Endothelial cell of umbilical vein (primary cell): ENCODE measurements around the gene FAM168B. TPM values are rescaled to one million over a fixed set of nuclear protein-coding genes. Genes with fewer than 3 reads are reported as not detected.
A peak's percentile ranks its signal among the peaks of the same experiment; 100 is the strongest.

ENCODE experiments used
- BruUV-seq: library from RNA; stranded (reverse); fragments of 400-500 nt; replicated peaks from 2 replicates; lab custom pipeline; 2021; lab: Mats Ljungman, UMichigan
- CTCF ChIA-PET: fragments of 300-600, 350-600 bp; sonication (Branson Sonifier 250); formaldehyde crosslinking; loops from one replicate; lab custom pipeline; 2021; ENCODE audit warnings: antibody characterized with exemption, inconsistent platforms; lab: Charles Lee
- POLR2A ChIA-PET: fragments of 300-600, 350-600 bp; sonication (Branson Sonifier 250); formaldehyde crosslinking; loops from one replicate; lab custom pipeline; 2021; ENCODE audit warnings: antibody characterized with exemption, inconsistent platforms; lab: Charles Lee
- DNase-seq: peaks from one replicate; pipeline ENCODE4 v3.0.0-alpha.2; 2011; ENCODE audit warnings: low read depth, low spot score
- FAIRE-seq: peaks from 2 replicates; lab custom pipeline; 2011; peaks lifted over from hg19 to GRCh38; lab: Jason Lieb, UNC
- H2AFZ ChIP-seq: 2 replicates; pipeline ENCODE4 v1.6.0; 2012; ENCODE audit warnings: low read depth, low read length, control low read depth, inconsistent platforms
- H3K27ac ChIP-seq: 2 replicates; pipeline ENCODE4 v1.5.1; 2011; ENCODE audit warnings: low read depth, mild to moderate bottlenecking, control low read depth, low read length, moderate library complexity; ENCODE audit not compliant: insufficient read depth
- H3K27me3 ChIP-seq, 2 experiments: 2 replicates each; pipeline versions ENCODE4 v1.6.0 to v1.6.1; 2011; ENCODE audit warnings: low read length in 2 of 2, mixed read lengths in 1 of 2; ENCODE audit not compliant: control insufficient read depth in 2 of 2, insufficient read depth in 2 of 2
- H3K36me3 ChIP-seq, 2 experiments: 2 replicates in 1 of 2; 3 replicates in 1 of 2; pipeline ENCODE4 v1.5.1; 2011; ENCODE audit warnings: low read length in 2 of 2, mild to moderate bottlenecking in 1 of 2, moderate library complexity in 1 of 2; ENCODE audit not compliant: control insufficient read depth in 2 of 2, insufficient read depth in 2 of 2; ENCODE audit errors: extremely low read depth in 1 of 2
- H3K4me1 ChIP-seq: 3 replicates; pipeline ENCODE4 v1.5.1; 2011; ENCODE audit warnings: mild to moderate bottlenecking, low read length; ENCODE audit not compliant: control insufficient read depth, insufficient read depth; ENCODE audit errors: extremely low read depth
- H3K4me2 ChIP-seq: 2 replicates; pipeline ENCODE4 v1.6.1; 2011; ENCODE audit warnings: low read length, control low read depth, mixed read lengths; ENCODE audit not compliant: insufficient read depth
- H3K4me3 ChIP-seq, 3 experiments: fragments of 200-600 bp in 1 of 3; sonication (generic), shearing (Covaris generic) in 1 of 3; replicated peaks in 1 of 3; 2 replicates each; pipeline ENCODE4 v1.5.1; 2011 to 2016; ENCODE audit warnings: control low read depth in 3 of 3, low read length in 3 of 3, mild to moderate bottlenecking in 2 of 3, inconsistent platforms in 1 of 3, low read depth in 1 of 3, moderate library complexity in 1 of 3; ENCODE audit not compliant: insufficient read depth in 1 of 3
- H3K79me2 ChIP-seq: 2 replicates; pipeline ENCODE4 v1.6.0; 2012; ENCODE audit warnings: low read length, inconsistent platforms; ENCODE audit not compliant: control insufficient read depth, insufficient read depth
- H3K9ac ChIP-seq: replicated peaks from 2 replicates; pipeline ENCODE3; 2011; ENCODE audit warnings: low read length, control low read depth; ENCODE audit not compliant: insufficient read depth; ENCODE audit errors: extremely low read depth
- H3K9me1 ChIP-seq: replicated peaks from 3 replicates; pipeline ENCODE4 v1.6.0; 2011; ENCODE audit warnings: mild to moderate bottlenecking, low read length; ENCODE audit not compliant: control insufficient read depth, insufficient read depth; ENCODE audit errors: extremely low read depth
- H3K9me3 ChIP-seq: replicated peaks from 2 replicates; pipeline ENCODE4 v1.5.1; 2012; ENCODE audit warnings: low read length, inconsistent platforms; ENCODE audit not compliant: control insufficient read depth, insufficient read depth
- H4K20me1 ChIP-seq: replicated peaks from 2 replicates; pipeline ENCODE3; 2011; ENCODE audit warnings: mild to moderate bottlenecking, low read length; ENCODE audit not compliant: control insufficient read depth, insufficient read depth; ENCODE audit errors: extremely low read depth
- CTCF ChIP-seq, 2 donors: IDR thresholded peaks; 1 replicate in 1 of 2; 2 replicates in 1 of 2; pipeline ENCODE4 v1.5.1; 2011; ENCODE audit warnings: low read length in 2 of 2, mild to moderate bottlenecking in 2 of 2, moderate library complexity in 2 of 2, control low read depth in 1 of 2, inconsistent platforms in 1 of 2, low read depth in 1 of 2; ENCODE audit not compliant: insufficient read depth in 1 of 2; ENCODE audit errors: extremely low read depth in 1 of 2
- EZH2 ChIP-seq: IDR thresholded peaks from 2 replicates; pipeline ENCODE4 v1.6.1; 2012; ENCODE audit warnings: borderline replicate concordance, low read depth, mild to moderate bottlenecking, moderate library complexity, low read length, inconsistent platforms; ENCODE audit not compliant: severe bottlenecking
- FOS ChIP-seq: IDR thresholded peaks from 2 replicates; pipeline ENCODE4 v1.6.1; 2011; ENCODE audit warnings: mild to moderate bottlenecking, low read length, moderate library complexity, borderline replicate concordance; ENCODE audit not compliant: insufficient read depth
- GATA2 ChIP-seq: IDR thresholded peaks from 2 replicates; pipeline ENCODE4 v1.7.0; 2011; ENCODE audit warnings: low read depth, mild to moderate bottlenecking, moderate library complexity, mixed read lengths, low read length; ENCODE audit not compliant: insufficient read length, insufficient read depth
- JUN ChIP-seq: IDR thresholded peaks from 2 replicates; pipeline ENCODE4 v1.6.1; 2011; ENCODE audit warnings: borderline replicate concordance, low read depth; ENCODE audit not compliant: insufficient read length, insufficient read depth
- MAX ChIP-seq: IDR thresholded peaks from 2 replicates; pipeline ENCODE4 v1.6.1; 2011; ENCODE audit not compliant: insufficient read depth, insufficient read length
- MYC ChIP-seq: IDR thresholded peaks from one replicate; pipeline ENCODE4 v1.6.1; 2011; ENCODE audit warnings: mild to moderate bottlenecking, low read depth, low read length
- POLR2A ChIP-seq: IDR thresholded peaks from 2 replicates; pipeline ENCODE4 v1.6.1; 2012; ENCODE audit warnings: low read depth, mild to moderate bottlenecking, control low read depth, low read length
- POLR2AphosphoS5 ChIP-seq: IDR thresholded peaks from 2 replicates; pipeline ENCODE4 v1.6.1; 2012; ENCODE audit warnings: low read depth, mild to moderate bottlenecking, control low read depth, low read length, moderate library complexity; ENCODE audit not compliant: insufficient read depth
- dilution Hi-C: fragments of 300-500 bp; cut with MboI; formaldehyde crosslinking; loops from one replicate; pipeline ENCODE4 v1.15.0; 2019; ENCODE audit warnings: low sequenced_read_pairs; ENCODE audit not compliant: extremely low pct_ligation_motif_present
- intact Hi-C: fragments of 100-400 bp; cut with micrococcal nuclease; formaldehyde crosslinking; loops from one replicate; pipeline ENCODE4 v1.10.0; 2022
- polyA plus RNA-seq, 4 experiments: library from polyadenylated mRNA; depleted of rRNA in 3 of 4; stranded (reverse) in 3 of 4; unstranded in 1 of 4; fragments of >200 nt; gene quantifications; 2 replicates each; pipeline versions ENCODE4 v1.2.1 to v1.2.3, GENCODE V29; 2011 to 2012; ENCODE audit warnings: missing spikeins in 1 of 4
- total RNA-seq: library from RNA; stranded (reverse); gene quantifications from 2 replicates; pipeline ENCODE4 v1.2.3, GENCODE V29; 2021

Gene FAM168B
- total and polyA plus RNA-seq, 2 donors (not counting 3 experiments of a cell fraction or from before 2014, with no cell fraction given) = 109 to 183 TPM

GRCh38 chr2:131092458-131093005, 728 bp downstream of the FAM168B start:
- peak overlapping the region; percentile 92 to 100 (median 99) for H3K4me3 ChIP-seq
- peak overlapping the region; percentile 100 for H3K4me2 ChIP-seq
- peaks cover 3% of the 10 kb centered on the region for H4K20me1 ChIP-seq
- DNase-seq (peak; percentile 36), FAIRE-seq (peak; percentile 52)
- peaks cover 10% of the 10 kb centered on the region for H3K4me1 ChIP-seq
- peak overlapping the region; percentile 91 for H2AFZ ChIP-seq
- ChIA-PET POLR2A (no interaction called here), CTCF (interaction anchor here (1.0 to 1.9 kb wide), 4 partner anchors 9 to 400 kb away, joined by 3 to 7 read pairs (median 4); no protein-coding TSS in a partner anchor)
- H3K9ac ChIP-seq = peak overlapping the region; percentile 99
- H3K9me1 ChIP-seq = no peaks in the 10 kb centered on the region
- intact Hi-C loops = loop anchor here (1.0 to 10.0 kb wide), 2 partner anchors 13 to 748 kb away; partner anchors contain the start of genes IMP4 and PLEKHB2
- TF ChIP-seq GATA2 (no peak), FOS (no peak), POLR2AphosphoS5 (no peak), MAX (no peak), CTCF (IDR thresholded peaks at IDR 0.05; ENCODE audit: extremely low read depth in 1 of 2, insufficient read depth in 1 of 2, low read depth in 1 of 2, low read length in 2 of 2) (no peak), MYC (no peak), JUN (no peak), POLR2A (no peak), EZH2 (no peak)
- dilution Hi-C loops = no loop called here
- H3K9me3 ChIP-seq = no peaks in the 10 kb centered on the region
- peaks cover 5 to 7% of the 10 kb centered on the region in 2 experiments for H3K36me3 ChIP-seq
- peaks cover 56% of the 10 kb centered on the region for H3K79me2 ChIP-seq
- no TSS peak for BruUV-seq
- H3K27ac ChIP-seq = peak overlapping the region; percentile 92
- H3K27me3 ChIP-seq = no peaks in the 10 kb centered on the region
